PFSK-1 (cell line): ENCODE measurements around the gene NPHP4.

Experiments used
- FOXP2 ChIP-seq: optimal IDR thresholded peaks from 2 replicates; pipeline ENCODE3; 2011; ENCODE audit warnings: borderline replicate concordance, control low read depth, inconsistent platforms; ENCODE audit not compliant: insufficient read depth; ENCODE audit errors: extremely low read length, extremely low read depth
- POLR2AphosphoS5 ChIP-seq: IDR thresholded peaks from 2 replicates; pipeline ENCODE4 v1.6.1; 2012; ENCODE audit warnings: low read depth, mild to moderate bottlenecking, control low read depth, low read length, moderate library complexity
- SIN3A ChIP-seq: IDR thresholded peaks from 2 replicates; pipeline ENCODE4 v1.6.1; 2012; ENCODE audit warnings: mild to moderate bottlenecking, low read length, moderate library complexity, borderline replicate concordance; ENCODE audit not compliant: insufficient read depth
- TAF1 ChIP-seq: IDR thresholded peaks from 2 replicates; pipeline ENCODE4 v1.6.1; 2012; ENCODE audit warnings: low read length, control low read depth, borderline replicate concordance; ENCODE audit not compliant: insufficient read depth
- TF ChIP-seq, protein P1 (sequence below), 2 experiments: IDR thresholded peaks; 2 replicates each; pipeline versions ENCODE4 v1.6.1 to v1.8.0; 2011 to 2012; ENCODE audit warnings: low read depth in 2 of 2, low read length in 2 of 2, control low read depth in 1 of 2, inconsistent platforms in 1 of 2, mild to moderate bottlenecking in 1 of 2, moderate library complexity in 1 of 2; ENCODE audit not compliant: insufficient read depth in 1 of 2

Gene NPHP4

GRCh38 chr1:5944154-5944842 is 47.9 kb downstream of the NPHP4 start:
- no peak for TF ChIP-seq SIN3A
- TF ChIP-seq FOXP2: no peak
- TF ChIP-seq POLR2AphosphoS5: no peak
- TF ChIP-seq, protein P1, sequence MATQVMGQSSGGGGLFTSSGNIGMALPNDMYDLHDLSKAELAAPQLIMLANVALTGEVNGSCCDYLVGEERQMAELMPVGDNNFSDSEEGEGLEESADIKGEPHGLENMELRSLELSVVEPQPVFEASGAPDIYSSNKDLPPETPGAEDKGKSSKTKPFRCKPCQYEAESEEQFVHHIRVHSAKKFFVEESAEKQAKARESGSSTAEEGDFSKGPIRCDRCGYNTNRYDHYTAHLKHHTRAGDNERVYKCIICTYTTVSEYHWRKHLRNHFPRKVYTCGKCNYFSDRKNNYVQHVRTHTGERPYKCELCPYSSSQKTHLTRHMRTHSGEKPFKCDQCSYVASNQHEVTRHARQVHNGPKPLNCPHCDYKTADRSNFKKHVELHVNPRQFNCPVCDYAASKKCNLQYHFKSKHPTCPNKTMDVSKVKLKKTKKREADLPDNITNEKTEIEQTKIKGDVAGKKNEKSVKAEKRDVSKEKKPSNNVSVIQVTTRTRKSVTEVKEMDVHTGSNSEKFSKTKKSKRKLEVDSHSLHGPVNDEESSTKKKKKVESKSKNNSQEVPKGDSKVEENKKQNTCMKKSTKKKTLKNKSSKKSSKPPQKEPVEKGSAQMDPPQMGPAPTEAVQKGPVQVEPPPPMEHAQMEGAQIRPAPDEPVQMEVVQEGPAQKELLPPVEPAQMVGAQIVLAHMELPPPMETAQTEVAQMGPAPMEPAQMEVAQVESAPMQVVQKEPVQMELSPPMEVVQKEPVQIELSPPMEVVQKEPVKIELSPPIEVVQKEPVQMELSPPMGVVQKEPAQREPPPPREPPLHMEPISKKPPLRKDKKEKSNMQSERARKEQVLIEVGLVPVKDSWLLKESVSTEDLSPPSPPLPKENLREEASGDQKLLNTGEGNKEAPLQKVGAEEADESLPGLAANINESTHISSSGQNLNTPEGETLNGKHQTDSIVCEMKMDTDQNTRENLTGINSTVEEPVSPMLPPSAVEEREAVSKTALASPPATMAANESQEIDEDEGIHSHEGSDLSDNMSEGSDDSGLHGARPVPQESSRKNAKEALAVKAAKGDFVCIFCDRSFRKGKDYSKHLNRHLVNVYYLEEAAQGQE (IDR thresholded peaks at IDR 0.05; ENCODE audit: insufficient read depth in 1 of 2, low read depth in 2 of 2, low read length in 2 of 2): no peak
- no peak for TF ChIP-seq TAF1

- TF ChIP-seq SIN3A (no peak), POLR2AphosphoS5 (no peak), TAF1 (no peak), FOXP2 (no peak)
- TF ChIP-seq, protein P1 (IDR thresholded peaks at IDR 0.05; ENCODE audit: insufficient read depth in 1 of 2, low read depth in 2 of 2, low read length in 2 of 2): no peak
Observed at GRCh38 chr1:5943343-5944124, 48.7 kb downstream of the NPHP4 start.

DNA sequence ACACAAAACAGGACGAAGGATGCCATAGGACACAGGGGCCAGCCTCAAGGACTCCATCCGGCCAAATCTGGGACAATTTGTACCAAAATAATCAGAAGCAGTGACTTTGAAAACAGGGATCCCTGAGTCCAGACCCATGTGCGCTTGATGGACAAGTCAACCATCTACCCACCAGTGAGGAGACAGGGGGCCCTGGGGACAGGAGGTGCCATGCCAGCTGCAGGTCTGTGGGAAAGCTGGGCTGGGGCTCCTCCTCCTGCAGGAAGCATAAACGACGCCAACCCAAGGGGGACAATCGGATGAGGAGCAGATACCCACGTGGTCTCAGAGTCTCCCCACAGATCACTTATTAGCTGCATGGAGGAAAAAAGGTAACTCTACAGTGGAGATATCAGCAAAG is 50.6 kb downstream of the NPHP4 start:
- TF ChIP-seq FOXP2: no peak
- no peak for TF ChIP-seq TAF1
- no peak for TF ChIP-seq SIN3A
- no peak for TF ChIP-seq POLR2AphosphoS5
- TF ChIP-seq, protein P1 (IDR thresholded peaks at IDR 0.05; ENCODE audit: insufficient read depth in 1 of 2, low read depth in 2 of 2, low read length in 2 of 2): no peak

DNA sequence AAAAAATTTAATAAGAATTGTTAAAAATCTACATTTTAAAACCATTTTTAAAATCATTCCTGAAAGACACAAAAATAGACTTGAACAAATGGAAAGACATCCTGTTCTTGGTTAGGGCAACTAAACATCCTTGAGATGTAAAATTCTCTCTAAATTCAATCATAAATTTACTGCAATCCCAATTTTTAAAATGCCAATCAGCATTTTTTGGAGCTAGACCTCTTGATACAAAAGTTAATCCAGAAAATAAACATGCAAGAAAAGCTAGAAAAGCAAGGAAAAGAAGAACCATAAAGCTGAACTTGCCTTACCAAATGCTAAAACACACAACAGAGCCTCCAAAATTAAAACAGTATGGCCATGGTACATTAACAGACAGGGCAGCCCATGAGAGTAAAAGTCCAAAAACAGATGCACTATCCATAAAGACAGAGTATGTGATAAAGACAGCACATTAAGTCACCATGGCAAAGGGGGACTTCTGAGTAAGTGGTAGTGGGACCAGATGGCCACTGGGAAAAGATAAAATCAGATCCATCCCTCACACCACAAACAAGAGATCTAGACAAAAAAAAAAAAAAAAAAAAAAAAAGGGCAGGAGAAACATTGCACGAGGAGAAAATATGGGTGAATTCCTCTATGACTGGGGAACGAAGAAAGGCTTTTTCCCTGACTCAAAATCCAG is 51.4 kb downstream of the NPHP4 start:
- TF ChIP-seq FOXP2: no peak

GRCh38 chr1:5939271-5940170 is 52.7 kb downstream of the NPHP4 start:
- TF ChIP-seq, protein P1 (IDR thresholded peaks at IDR 0.05; ENCODE audit: insufficient read depth in 1 of 2, low read depth in 2 of 2, low read length in 2 of 2): no peak
- TF ChIP-seq POLR2AphosphoS5 (no peak), FOXP2 (no peak), TAF1 (no peak), SIN3A (no peak)
